Muscle of leg (tissue), 11 donors: ENCODE data around the gene PTPRT. TPM values are rescaled to one million over a fixed set of nuclear protein-coding genes. Genes with fewer than 3 reads are reported as not detected.

Experiments used
- DNase-seq: peaks from one replicate; pipeline ENCODE4 v3.0.0; 2013
- H3K27ac ChIP-seq: one replicate; pipeline ENCODE4 v1.5.1; 2013; ENCODE audit warnings: mild to moderate bottlenecking, low read length, control low read depth
- H3K27me3 ChIP-seq: one replicate; pipeline ENCODE4 v1.6.1; 2013; ENCODE audit warnings: low read length; ENCODE audit not compliant: control insufficient read depth, insufficient read depth
- H3K36me3 ChIP-seq: one replicate; pipeline ENCODE4 v1.6.1; 2013; ENCODE audit warnings: low read length; ENCODE audit not compliant: control insufficient read depth, insufficient read depth
- H3K4me1 ChIP-seq: one replicate; pipeline ENCODE4 v1.6.1; 2013; ENCODE audit warnings: low read length; ENCODE audit not compliant: control insufficient read depth, insufficient read depth
- H3K4me3 ChIP-seq: one replicate; pipeline ENCODE4 v1.5.1; 2013; ENCODE audit warnings: low read length, control low read depth
- H3K9me3 ChIP-seq: replicated peaks from 2 replicates; pipeline ENCODE4 v1.6.1; 2013; ENCODE audit warnings: low read depth, low read length; ENCODE audit not compliant: control insufficient read depth
- WGBS: methylation state at CpG from one replicate; pipeline ENCODE4 v1.1.5; 2013; ENCODE audit warnings: missing lambda C conversion rate; ENCODE audit not compliant: insufficient coverage; 5-methylcytosine and 5-hydroxymethylcytosine counted together
- polyA plus RNA-seq, 8 donors: library from polyadenylated mRNA; unstranded; fragments of 120-200 nt; gene quantifications; one replicate each; pipeline versions ENCODE4 v1.2.1 to v1.2.3, GENCODE V29; 2013; ENCODE audit warnings: inconsistent platforms in 1 of 8, low replicate concordance in 1 of 8; ENCODE audit not compliant: insufficient read length in 8 of 8, insufficient read depth in 1 of 8
- total RNA-seq: library from RNA; stranded (reverse); fragments of 120-200 nt; gene quantifications from one replicate; pipeline ENCODE4 v1.2.4, GENCODE V29; 2013

The PTPRT gene
- total and polyA plus RNA-seq, 9 donors: 0.10 to 0.94 (median 0.51) TPM

GRCh38 chr20:42130810-42131596 is 1058.7 kb downstream of the PTPRT start:
- no peaks in the 10 kb centered on the region for H3K9me3 ChIP-seq
- WGBS: 92% methylated on average over 3 of the region's 5 CpGs
- no peaks in the 10 kb centered on the region for H3K36me3 ChIP-seq
- H3K4me1 ChIP-seq: no peaks in the 10 kb centered on the region
- H3K27ac ChIP-seq: no peak overlapping the region
- H3K4me3 ChIP-seq: no peak overlapping the region
- H3K27me3 ChIP-seq: no peaks in the 10 kb centered on the region
- no peak for DNase-seq

DNA sequence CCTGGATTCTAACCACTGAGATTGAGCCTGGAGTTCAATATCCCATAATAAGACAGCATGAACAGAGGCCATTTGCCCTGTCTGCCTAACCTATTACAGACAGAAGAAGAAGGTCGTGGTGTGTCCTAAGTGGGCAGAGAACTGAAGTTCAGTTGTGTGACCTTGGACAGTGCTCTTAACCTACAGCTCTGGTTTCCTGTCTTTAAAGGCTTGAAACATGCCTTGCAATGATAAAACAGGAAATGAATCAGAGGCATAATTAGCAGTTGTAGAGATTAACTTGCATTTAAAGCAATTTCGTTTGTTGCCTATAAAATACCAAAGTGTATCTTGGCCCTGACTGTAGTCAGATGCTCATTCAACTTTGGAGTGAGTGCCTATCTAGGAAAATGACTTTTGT is 1064.3 kb downstream of the PTPRT start:
- Histone ChIP-seq H3K4me1 (no peaks in the 10 kb centered on the region), H3K36me3 (no peaks in the 10 kb centered on the region), H3K4me3 (no peak overlapping the region), H3K27me3 (no peaks in the 10 kb centered on the region), H3K27ac (no peak overlapping the region), H3K9me3 (no peaks in the 10 kb centered on the region)
- WGBS: 33% methylated on average over 2 of the region's 2 CpGs
- DNase-seq: no peak

GRCh38 chr20:42123981-42124473 is 1065.7 kb downstream of the PTPRT start:
- no peaks in the 10 kb centered on the region for H3K9me3 ChIP-seq
- H3K27ac ChIP-seq: no peak overlapping the region
- WGBS: 53% methylated on average over 5 of the region's 11 CpGs
- H3K27me3 ChIP-seq: no peaks in the 10 kb centered on the region
- no peak overlapping the region for H3K4me3 ChIP-seq
- no peaks in the 10 kb centered on the region for H3K4me1 ChIP-seq
- no peaks in the 10 kb centered on the region for H3K36me3 ChIP-seq
- DNase-seq: peak; percentile 63

DNA sequence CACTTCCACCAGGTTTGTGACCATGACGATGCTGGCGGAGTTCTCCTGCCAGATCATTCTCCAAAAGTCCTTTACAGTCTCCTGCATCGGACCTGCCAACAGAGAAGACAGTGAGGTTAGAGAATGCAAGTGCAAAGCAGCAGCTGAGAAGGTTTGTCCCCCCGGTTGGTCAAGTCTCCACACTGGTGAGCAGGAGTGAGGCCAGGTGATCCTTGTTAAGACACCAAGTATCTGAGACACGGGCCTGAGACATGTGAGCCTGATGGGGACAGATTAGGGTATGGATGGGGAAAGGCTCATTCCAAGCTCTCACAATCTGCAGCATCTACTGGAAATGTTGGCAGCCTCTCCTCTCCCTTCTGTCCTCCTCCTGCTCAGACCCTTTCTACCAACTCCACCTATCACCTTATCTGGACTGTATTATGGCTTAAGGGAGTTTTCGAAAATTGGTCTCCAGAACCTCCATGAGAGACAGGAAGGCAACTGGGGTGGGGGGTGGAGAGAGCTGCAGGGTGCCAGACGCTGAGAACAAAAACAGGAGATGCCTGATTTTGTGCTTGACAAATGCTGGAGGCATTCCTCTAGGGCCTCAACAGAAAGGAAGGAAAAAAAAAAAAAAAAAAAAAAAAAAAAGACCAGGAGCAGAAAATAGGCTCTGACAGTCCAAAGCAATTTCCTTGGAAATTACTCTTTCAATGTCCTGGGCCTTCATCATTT is 1071.1 kb downstream of the PTPRT start:
- WGBS: 71% methylated on average over 2 of the region's 7 CpGs
- Histone ChIP-seq H3K4me1 (no peaks in the 10 kb centered on the region), H3K4me3 (no peak overlapping the region), H3K27ac (no peak overlapping the region), H3K27me3 (no peaks in the 10 kb centered on the region), H3K36me3 (no peaks in the 10 kb centered on the region), H3K9me3 (no peaks in the 10 kb centered on the region)
- DNase-seq: no peak

DNA sequence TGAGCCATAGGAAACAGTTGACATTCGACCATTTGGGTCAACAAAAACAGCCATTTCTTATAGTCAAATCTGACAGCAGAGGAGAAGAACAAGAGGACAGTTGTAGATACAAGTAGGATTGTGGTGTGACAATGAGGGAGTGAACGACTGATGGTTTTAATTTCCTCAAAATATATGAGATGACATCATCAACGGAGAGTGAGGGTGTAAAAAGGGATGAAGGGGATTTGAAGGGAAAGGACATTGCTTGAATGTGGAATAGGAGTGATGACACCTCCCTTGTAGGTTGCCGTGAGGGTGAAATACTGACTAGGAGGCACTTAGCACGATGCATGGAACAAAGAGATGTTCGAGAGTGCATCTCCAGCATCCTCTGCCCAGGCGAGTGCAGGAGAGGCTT is 1071.7 kb downstream of the PTPRT start:
- Histone ChIP-seq H3K9me3 (no peaks in the 10 kb centered on the region), H3K27me3 (no peaks in the 10 kb centered on the region), H3K4me1 (no peaks in the 10 kb centered on the region), H3K27ac (no peak overlapping the region), H3K4me3 (no peak overlapping the region), H3K36me3 (no peaks in the 10 kb centered on the region)
- WGBS: 74% methylated on average over 3 of the region's 7 CpGs
- no peak for DNase-seq

DNA sequence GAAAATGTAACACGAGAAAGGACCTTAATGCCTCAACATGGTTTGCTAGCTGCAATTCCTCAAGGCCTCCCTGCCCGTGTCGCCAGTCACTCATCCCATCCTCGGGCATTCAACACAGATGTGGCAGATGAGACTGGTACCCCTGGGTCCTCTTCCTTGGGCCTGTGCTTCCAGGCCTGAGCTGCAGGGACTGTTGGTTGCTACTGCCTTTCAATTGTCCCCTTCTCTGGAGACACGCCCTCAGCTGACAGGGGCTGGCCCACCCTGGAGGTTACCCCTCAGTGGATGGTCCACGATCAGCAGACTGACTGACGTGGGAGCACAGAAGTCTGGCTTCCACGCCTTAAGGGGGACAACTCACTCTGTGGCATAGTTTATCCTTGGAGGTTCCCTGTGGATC is 1076.5 kb downstream of the PTPRT start:
- Histone ChIP-seq H3K4me3 (no peak overlapping the region), H3K4me1 (no peaks in the 10 kb centered on the region), H3K27me3 (no peaks in the 10 kb centered on the region), H3K36me3 (no peaks in the 10 kb centered on the region), H3K27ac (no peak overlapping the region), H3K9me3 (no peaks in the 10 kb centered on the region)
- no peak for DNase-seq
- 73% methylated on average over 8 of the region's 8 CpGs for WGBS

- no peak overlapping the region for H3K4me3 ChIP-seq
- no peak overlapping the region for H3K27ac ChIP-seq
- H3K9me3 ChIP-seq: no peaks in the 10 kb centered on the region
- no peaks in the 10 kb centered on the region for H3K27me3 ChIP-seq
- H3K4me1 ChIP-seq: no peaks in the 10 kb centered on the region
- no peak for DNase-seq
- WGBS: 95% methylated on average over 3 of the region's 5 CpGs
- no peaks in the 10 kb centered on the region for H3K36me3 ChIP-seq
Observed at GRCh38 chr20:42112161-42112560, 1077.5 kb downstream of the PTPRT start.

GRCh38 chr20:42111349-42111748 is 1078.4 kb downstream of the PTPRT start:
- Histone ChIP-seq H3K4me3 (no peak overlapping the region), H3K27ac (no peak overlapping the region), H3K4me1 (no peaks in the 10 kb centered on the region), H3K27me3 (no peaks in the 10 kb centered on the region), H3K36me3 (no peaks in the 10 kb centered on the region), H3K9me3 (no peaks in the 10 kb centered on the region)
- DNase-seq: no peak
- 83% methylated on average over 1 of the region's 1 CpG for WGBS

- Histone ChIP-seq H3K4me3 (no peak overlapping the region), H3K27ac (no peak overlapping the region), H3K4me1 (no peaks in the 10 kb centered on the region), H3K36me3 (no peaks in the 10 kb centered on the region), H3K9me3 (no peaks in the 10 kb centered on the region), H3K27me3 (no peaks in the 10 kb centered on the region)
- 59% methylated on average over 15 of the region's 15 CpGs for WGBS
- DNase-seq: peak; percentile 6
Observed at GRCh38 chr20:42110301-42110700, 1079.4 kb downstream of the PTPRT start.

DNA sequence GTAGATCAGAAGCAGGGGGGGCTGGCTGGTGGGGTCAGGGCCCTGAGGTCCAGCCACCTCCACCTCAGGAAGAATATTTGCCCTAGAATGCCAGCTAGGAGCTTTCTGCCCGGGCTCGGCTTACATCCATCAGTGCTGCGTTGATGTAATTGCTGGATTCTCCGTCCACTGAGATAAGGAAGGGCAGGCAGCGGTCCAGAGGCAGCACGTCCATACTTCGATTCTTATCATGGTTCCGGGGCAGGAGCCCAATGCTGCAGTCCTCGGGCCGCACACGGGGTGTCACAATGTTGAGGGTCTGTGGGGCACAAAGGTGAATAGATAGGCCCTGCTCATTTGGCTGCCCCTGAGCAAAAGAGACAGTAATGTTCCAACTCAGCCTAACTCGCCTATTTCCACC is 1087.7 kb downstream of the PTPRT start:
- Histone ChIP-seq H3K4me1 (no peaks in the 10 kb centered on the region), H3K36me3 (no peaks in the 10 kb centered on the region), H3K9me3 (no peaks in the 10 kb centered on the region), H3K27ac (no peak overlapping the region), H3K27me3 (no peaks in the 10 kb centered on the region), H3K4me3 (no peak overlapping the region)
- no peak for DNase-seq
- WGBS: 86% methylated on average over 11 of the region's 12 CpGs
